IMR-90 (cell line): ENCODE measurements around the gene FNDC3A. TPM values are rescaled to one million over a fixed set of nuclear protein-coding genes. Genes with fewer than 3 reads are reported as not detected.

Experiments
- ATAC-seq: fragments of 200-7000 bp; cut with Tn5 transposase; 2 replicates; pipeline ENCODE4 v1.9.1; 2020; ENCODE audit warnings: low read depth, mild to moderate bottlenecking, moderate library complexity
- BruUV-seq: library from RNA; stranded (reverse); fragments of 400-500 nt; replicated peaks from 2 replicates; lab custom pipeline; 2021; lab: Mats Ljungman, UMichigan
- CTCF ChIA-PET: fragments of 300-600 bp; formaldehyde crosslinking; extraction: SDS; loops from one replicate; lab custom pipeline; 2021; ENCODE audit warnings: antibody characterized with exemption; lab: Yijun Ruan, JAX
- POLR2A ChIA-PET: fragments of 300-600 bp; sonication (Branson Sonifier 250); formaldehyde crosslinking; loops from one replicate; lab custom pipeline; 2022; ENCODE audit warnings: antibody characterized with exemption; ENCODE audit not compliant: unreplicated experiment; lab: Charles Lee
- DNase-seq: peaks from one replicate; pipeline ENCODE4 v3.0.0; 2013
- H2AFZ ChIP-seq: replicated peaks from 2 replicates; pipeline ENCODE3; 2013; ENCODE audit warnings: low read length, mild to moderate bottlenecking; ENCODE audit not compliant: poor library complexity
- H2AK5ac ChIP-seq: 2 replicates; pipeline ENCODE4 v1.6.1; 2013; ENCODE audit warnings: low read depth, low read length, inconsistent platforms
- H2AK9ac ChIP-seq: replicated peaks from 2 replicates; pipeline ENCODE3; 2013; ENCODE audit warnings: mild to moderate bottlenecking, low read depth, low read length, moderate library complexity; ENCODE audit not compliant: poor library complexity
- H2BK120ac ChIP-seq: 2 replicates; pipeline ENCODE4 v1.6.1; 2013; ENCODE audit warnings: low read depth, low read length, inconsistent platforms
- H2BK15ac ChIP-seq: 3 replicates; pipeline ENCODE4 v1.6.1; 2013; ENCODE audit warnings: low read depth, low read length, inconsistent platforms
- H2BK20ac ChIP-seq: 2 replicates; pipeline ENCODE4 v1.6.1; 2013; ENCODE audit warnings: low read depth, mild to moderate bottlenecking, inconsistent platforms, low read length, moderate library complexity
- H2BK5ac ChIP-seq: 2 replicates; pipeline ENCODE4 v1.6.1; 2013; ENCODE audit warnings: mild to moderate bottlenecking, low read depth, low read length, inconsistent platforms; ENCODE audit not compliant: poor library complexity, severe bottlenecking
- H3K14ac ChIP-seq: replicated peaks from 2 replicates; pipeline ENCODE4 v1.6.1; 2013; ENCODE audit warnings: low read depth, low read length, inconsistent platforms
- H3K18ac ChIP-seq: 2 replicates; pipeline ENCODE4 v1.6.1; 2013; ENCODE audit warnings: low read depth, low read length, control low read depth
- H3K23ac ChIP-seq: 2 replicates; pipeline ENCODE4 v1.6.1; 2013; ENCODE audit warnings: low read depth, low read length, inconsistent platforms
- H3K27ac ChIP-seq: 2 replicates; pipeline ENCODE4 v1.5.1; 2013; ENCODE audit warnings: mild to moderate bottlenecking, control low read depth, low read length; ENCODE audit not compliant: insufficient read depth
- H3K27me3 ChIP-seq: 2 replicates; pipeline ENCODE4 v1.6.1; 2013; ENCODE audit warnings: low read length; ENCODE audit not compliant: control insufficient read depth, insufficient read depth
- H3K36me3 ChIP-seq: 2 replicates; pipeline ENCODE4 v1.6.1; 2013; ENCODE audit warnings: low read length, mixed read lengths; ENCODE audit not compliant: control insufficient read depth, insufficient read depth
- H3K4ac ChIP-seq: 2 replicates; pipeline ENCODE4 v1.6.1; 2013; ENCODE audit warnings: low read depth, low read length, inconsistent platforms
- H3K4me1 ChIP-seq: 2 replicates; pipeline ENCODE4 v1.6.1; 2013; ENCODE audit warnings: low read length, mixed read lengths; ENCODE audit not compliant: control insufficient read depth, insufficient read depth
- H3K4me2 ChIP-seq: 2 replicates; pipeline ENCODE4 v1.6.1; 2013; ENCODE audit warnings: low read depth, mild to moderate bottlenecking, control low read depth, low read length, moderate library complexity
- H3K4me3 ChIP-seq: 2 replicates; pipeline ENCODE4 v1.5.1; 2013; ENCODE audit warnings: low read depth, mild to moderate bottlenecking, control low read depth, low read length, moderate library complexity; ENCODE audit not compliant: insufficient read depth
- H3K56ac ChIP-seq: 2 replicates; pipeline ENCODE4 v1.6.1; 2013; ENCODE audit warnings: low read length, inconsistent platforms; ENCODE audit not compliant: insufficient read depth; ENCODE audit errors: extremely low read depth
- H3K79me1 ChIP-seq, 2 experiments: 2 replicates each; pipeline ENCODE4 v1.6.1; 2013; ENCODE audit warnings: low read length in 2 of 2, inconsistent platforms in 1 of 2, low read depth in 1 of 2
- H3K9ac ChIP-seq: 2 replicates; pipeline ENCODE4 v1.6.1; 2013; ENCODE audit warnings: low read depth, low read length, control low read depth
- H3K9me1 ChIP-seq: 2 replicates; pipeline ENCODE4 v1.6.1; 2013; ENCODE audit warnings: low read length, inconsistent platforms; ENCODE audit not compliant: insufficient read depth
- H3K9me3 ChIP-seq: 2 replicates; pipeline ENCODE4 v1.6.1; 2013; ENCODE audit warnings: low read length; ENCODE audit not compliant: control insufficient read depth, insufficient read depth
- H4K20me1 ChIP-seq: 2 replicates; pipeline ENCODE4 v1.6.1; 2013; ENCODE audit warnings: low read length, inconsistent platforms; ENCODE audit not compliant: insufficient read depth
- H4K5ac ChIP-seq: 2 replicates; pipeline ENCODE4 v1.6.1; 2013; ENCODE audit warnings: mild to moderate bottlenecking, low read depth, low read length, control low read depth
- H4K8ac ChIP-seq, 2 experiments: 2 replicates each; pipeline ENCODE4 v1.6.1; 2013; ENCODE audit warnings: low read depth in 2 of 2, low read length in 2 of 2, control low read depth in 1 of 2, inconsistent platforms in 1 of 2
- H4K91ac ChIP-seq: 2 replicates; pipeline ENCODE4 v1.6.1; 2013; ENCODE audit warnings: low read depth, low read length, inconsistent platforms; ENCODE audit not compliant: insufficient read depth
- BHLHE40 ChIP-seq: fragments of 150-350 bp; IDR thresholded peaks from 2 replicates; pipeline ENCODE4 v1.6.1; 2016; ENCODE audit warnings: mild to moderate bottlenecking, low read depth, low read length
- CHD1 ChIP-seq: IDR thresholded peaks from 2 replicates; pipeline ENCODE4 v1.6.1; 2012; ENCODE audit warnings: low read depth, low read length, improper control_type of control experiment
- FOS ChIP-seq: fragments of 150-350 bp; IDR thresholded peaks from 2 replicates; pipeline ENCODE4 v1.6.1; 2016; ENCODE audit warnings: low read depth, low read length
- MAFK ChIP-seq: IDR thresholded peaks from 2 replicates; pipeline ENCODE4 v1.6.1; 2012; ENCODE audit warnings: low read depth, low read length, improper control_type of control experiment
- MAZ ChIP-seq: IDR thresholded peaks from 2 replicates; pipeline ENCODE4 v1.6.1; 2012; ENCODE audit warnings: low read depth, mild to moderate bottlenecking, low read length, improper control_type of control experiment, moderate library complexity, borderline replicate concordance
- NFE2L2 ChIP-seq: fragments of 150-350 bp; IDR thresholded peaks from 2 replicates; pipeline ENCODE4 v1.6.1; 2016; ENCODE audit warnings: low read depth, mild to moderate bottlenecking, low read length
- WGBS, 2 experiments: methylation state at CpG; one replicate each; pipeline versions ENCODE4 v1.1.5 to v1.1.7; 2013; ENCODE audit warnings: missing lambda C conversion rate in 2 of 2; ENCODE audit not compliant: insufficient read length in 1 of 2; ENCODE audit errors: extremely low coverage in 2 of 2; 5-methylcytosine and 5-hydroxymethylcytosine counted together
- dilution Hi-C: fragments of 300-500 bp; cut with HindIII; formaldehyde crosslinking; loops from one replicate; pipeline ENCODE4 v1.14.3; 2018; ENCODE audit warnings: low sequenced_read_pairs; ENCODE audit not compliant: unreplicated experiment
- in situ Hi-C: fragments of 300-500 bp; cut with MboI; formaldehyde crosslinking; loops from 3 replicates; pipeline ENCODE4 v1.14.3; 2019; ENCODE audit warnings: low sequenced_read_pairs, inconsistent platforms, mixed read lengths
- intact Hi-C: fragments of 100-400 bp; cut with micrococcal nuclease; formaldehyde crosslinking; loops from 2 replicates; pipeline ENCODE4 v1.10.0; 2022
- polyA plus RNA-seq, 3 experiments: library from polyadenylated mRNA; depleted of rRNA; stranded (reverse); fragments of >200 nt; gene quantifications; 2 replicates each; pipeline ENCODE4 v1.2.3, GENCODE V29; 2012; ENCODE audit warnings: low replicate concordance in 1 of 3
- total RNA-seq: library from RNA; depleted of rRNA; stranded (reverse); fragments of >200 nt; gene quantifications from 2 replicates; pipeline ENCODE4 v1.2.3, GENCODE V29; 2012
- TF ChIP-seq, protein P1 (sequence below): conservative IDR thresholded peaks from 2 replicates; pipeline ENCODE4 v1.5.1; 2012; ENCODE audit warnings: mild to moderate bottlenecking, low read depth, low read length, improper control_type of control experiment

FNDC3A gene
- total and polyA plus RNA-seq, 2 of the 4 experiments (the other 2 are of a cell fraction): 29.2 to 60.4 TPM

DNA sequence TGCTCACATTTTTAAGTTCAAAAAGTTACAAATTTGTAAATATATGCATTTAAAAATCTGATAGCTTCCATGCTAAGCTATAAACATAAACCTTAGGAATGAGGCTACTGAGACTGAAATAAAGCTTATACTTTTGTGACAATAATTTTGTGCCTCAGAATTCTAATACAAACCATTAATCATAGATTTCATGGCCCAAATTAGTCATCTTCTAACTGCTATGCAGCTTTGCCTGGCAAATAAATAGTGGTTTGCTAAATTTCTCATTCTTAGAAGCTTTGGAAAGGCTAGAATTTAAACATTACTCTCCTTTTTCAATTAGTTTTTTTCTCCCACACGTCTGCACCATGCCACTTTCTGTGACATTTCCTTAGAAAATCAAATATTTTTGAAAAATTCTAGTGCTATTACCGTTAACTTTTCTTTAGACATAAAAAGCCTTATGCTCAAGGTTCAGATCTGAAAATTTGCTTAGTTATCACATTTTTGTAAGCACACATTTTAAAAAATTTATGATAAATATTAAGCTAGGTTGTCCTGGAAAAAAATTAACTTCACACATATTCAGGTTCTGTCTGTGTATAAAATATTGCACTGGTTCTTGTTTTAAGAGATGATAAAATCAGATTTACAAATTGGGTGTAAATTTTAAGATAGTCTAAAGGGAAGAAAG, 46.9 kb downstream of the FNDC3A start:
- peak overlapping the region in 1 of 2 experiments; percentile 29; a peak in 1 of 4 replicates for H4K8ac ChIP-seq
- BruUV-seq: no TSS peak
- DNase-seq (peak; percentile 36), ATAC-seq (no peak)
- no peak overlapping the region for H3K9ac ChIP-seq
- H3K9me1 ChIP-seq: no peaks in the 10 kb centered on the region
- peak overlapping the region; percentile 92 for H2BK5ac ChIP-seq
- no peak overlapping the region for H3K27ac ChIP-seq
- H2AFZ ChIP-seq: no peak overlapping the region
- CTCF ChIA-PET: no interaction called here
- no peak overlapping the region for H3K14ac ChIP-seq
- peak overlapping the region; percentile 66; the same call in 1 of the 2 replicates for H3K4me2 ChIP-seq
- no peak overlapping the region for H2BK120ac ChIP-seq
- peaks cover 4% of the 10 kb centered on the region for H3K36me3 ChIP-seq
- no peak overlapping the region for H2BK20ac ChIP-seq
- H2AK9ac ChIP-seq: no peak overlapping the region
- H3K56ac ChIP-seq: peak overlapping the region; percentile 3; the same call in 1 of the 2 replicates
- intact Hi-C loops: no loop called here
- no peak overlapping the region for H3K4me3 ChIP-seq
- H4K20me1 ChIP-seq: no peaks in the 10 kb centered on the region
- no peak for TF ChIP-seq NFE2L2
- no peak for TF ChIP-seq CHD1
- TF ChIP-seq BHLHE40: no peak
- TF ChIP-seq, protein P1, sequence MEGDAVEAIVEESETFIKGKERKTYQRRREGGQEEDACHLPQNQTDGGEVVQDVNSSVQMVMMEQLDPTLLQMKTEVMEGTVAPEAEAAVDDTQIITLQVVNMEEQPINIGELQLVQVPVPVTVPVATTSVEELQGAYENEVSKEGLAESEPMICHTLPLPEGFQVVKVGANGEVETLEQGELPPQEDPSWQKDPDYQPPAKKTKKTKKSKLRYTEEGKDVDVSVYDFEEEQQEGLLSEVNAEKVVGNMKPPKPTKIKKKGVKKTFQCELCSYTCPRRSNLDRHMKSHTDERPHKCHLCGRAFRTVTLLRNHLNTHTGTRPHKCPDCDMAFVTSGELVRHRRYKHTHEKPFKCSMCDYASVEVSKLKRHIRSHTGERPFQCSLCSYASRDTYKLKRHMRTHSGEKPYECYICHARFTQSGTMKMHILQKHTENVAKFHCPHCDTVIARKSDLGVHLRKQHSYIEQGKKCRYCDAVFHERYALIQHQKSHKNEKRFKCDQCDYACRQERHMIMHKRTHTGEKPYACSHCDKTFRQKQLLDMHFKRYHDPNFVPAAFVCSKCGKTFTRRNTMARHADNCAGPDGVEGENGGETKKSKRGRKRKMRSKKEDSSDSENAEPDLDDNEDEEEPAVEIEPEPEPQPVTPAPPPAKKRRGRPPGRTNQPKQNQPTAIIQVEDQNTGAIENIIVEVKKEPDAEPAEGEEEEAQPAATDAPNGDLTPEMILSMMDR: no peak
- no peak for TF ChIP-seq MAZ
- no peak for TF ChIP-seq FOS
- peak; percentile 72 for TF ChIP-seq MAFK
- in situ Hi-C loops: no loop called here
- no peak overlapping the region for H2BK15ac ChIP-seq
- no peak overlapping the region for H3K18ac ChIP-seq
- no CpG with 5 or more reads among the region's 2 CpGs for WGBS, 2 experiments
- no peak overlapping the region for H3K23ac ChIP-seq
- no peak overlapping the region for H4K5ac ChIP-seq
- H4K91ac ChIP-seq: no peak overlapping the region
- POLR2A ChIA-PET: interaction anchor here (0.6 kb wide), 1 partner anchor 88 kb away, joined by 3 read pairs; no protein-coding TSS in a partner anchor
- dilution Hi-C loops: no loop called here
- peaks cover 10% of the 10 kb centered on the region for H3K4me1 ChIP-seq
- H3K79me1 ChIP-seq: peaks cover 3 to 24% of the 10 kb centered on the region in 2 experiments
- no peaks in the 10 kb centered on the region for H3K9me3 ChIP-seq
- H3K4ac ChIP-seq: no peak overlapping the region
- no peaks in the 10 kb centered on the region for H3K27me3 ChIP-seq
- H2AK5ac ChIP-seq: no peak overlapping the region
